Measurements from ENCODE around the gene FOXL3. TPM values are rescaled to one million over a fixed set of nuclear protein-coding genes. Genes with fewer than 3 reads are reported as not detected.
"Not testable (repeated sequence)": the region's sequence is repeated elsewhere in the genome, so short reads cannot be mapped to it uniquely, and the experiment has no call there.

FOXL3 gene
- total RNA-seq, 6 experiments from 2014 or later = not detected

DNA sequence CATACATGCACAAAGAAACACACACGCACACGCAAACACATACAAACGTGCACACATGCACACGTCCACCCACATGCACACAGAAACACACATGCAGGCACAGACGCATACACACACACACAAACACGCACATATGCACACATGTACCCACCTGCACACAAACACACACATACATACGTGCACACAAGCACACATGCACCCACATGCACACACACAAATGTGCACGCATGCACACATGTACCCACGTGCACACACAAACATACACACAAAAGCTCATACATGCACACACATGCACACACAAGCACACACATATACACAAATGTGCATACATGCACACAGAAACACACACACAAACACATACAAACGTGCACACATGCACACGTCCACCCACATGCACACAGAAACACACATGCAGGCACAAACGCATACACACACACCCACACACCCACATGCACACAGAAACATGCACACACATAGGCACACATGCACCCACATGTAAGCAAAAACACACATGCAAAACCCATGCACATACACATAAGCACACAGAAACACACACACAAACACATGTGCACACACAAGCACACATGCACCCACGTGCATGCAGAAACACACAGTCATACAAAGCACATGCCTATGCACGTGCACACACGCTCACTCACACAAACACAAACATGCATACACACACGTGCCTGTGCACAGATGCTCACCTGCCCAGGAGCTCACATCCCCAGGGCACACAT lies 44.8 kb downstream of the FOXL3 start:
- H3K36me3 ChIP-seq = no peaks in the 10 kb centered on the region
- DNase-seq = no peak
- H3K27me3 ChIP-seq = no peaks in the 10 kb centered on the region
- intact Hi-C loops (cut with DNase I) = no loop called here
- H3K4me1 ChIP-seq = peaks cover 0 to 19% (median 4%) of the 10 kb centered on the region in 4 donors
- H3K27ac ChIP-seq = no peak overlapping the region
- WGBS (ENCODE audit: insufficient coverage, low coverage, low lambda C conversion rate, missing lambda C conversion rate) = 71% methylated on average over 5 of the region's 16 CpGs
- TF ChIP-seq POLR2A (IDR thresholded peaks at IDR 0.05) = no peak
- TF ChIP-seq, protein P1, sequence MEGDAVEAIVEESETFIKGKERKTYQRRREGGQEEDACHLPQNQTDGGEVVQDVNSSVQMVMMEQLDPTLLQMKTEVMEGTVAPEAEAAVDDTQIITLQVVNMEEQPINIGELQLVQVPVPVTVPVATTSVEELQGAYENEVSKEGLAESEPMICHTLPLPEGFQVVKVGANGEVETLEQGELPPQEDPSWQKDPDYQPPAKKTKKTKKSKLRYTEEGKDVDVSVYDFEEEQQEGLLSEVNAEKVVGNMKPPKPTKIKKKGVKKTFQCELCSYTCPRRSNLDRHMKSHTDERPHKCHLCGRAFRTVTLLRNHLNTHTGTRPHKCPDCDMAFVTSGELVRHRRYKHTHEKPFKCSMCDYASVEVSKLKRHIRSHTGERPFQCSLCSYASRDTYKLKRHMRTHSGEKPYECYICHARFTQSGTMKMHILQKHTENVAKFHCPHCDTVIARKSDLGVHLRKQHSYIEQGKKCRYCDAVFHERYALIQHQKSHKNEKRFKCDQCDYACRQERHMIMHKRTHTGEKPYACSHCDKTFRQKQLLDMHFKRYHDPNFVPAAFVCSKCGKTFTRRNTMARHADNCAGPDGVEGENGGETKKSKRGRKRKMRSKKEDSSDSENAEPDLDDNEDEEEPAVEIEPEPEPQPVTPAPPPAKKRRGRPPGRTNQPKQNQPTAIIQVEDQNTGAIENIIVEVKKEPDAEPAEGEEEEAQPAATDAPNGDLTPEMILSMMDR (IDR thresholded peaks at IDR 0.05) = no peak
- no peak overlapping the region for H3K4me3 ChIP-seq
- no peaks in the 10 kb centered on the region for H3K9me3 ChIP-seq
- no peak for ATAC-seq

DNA sequence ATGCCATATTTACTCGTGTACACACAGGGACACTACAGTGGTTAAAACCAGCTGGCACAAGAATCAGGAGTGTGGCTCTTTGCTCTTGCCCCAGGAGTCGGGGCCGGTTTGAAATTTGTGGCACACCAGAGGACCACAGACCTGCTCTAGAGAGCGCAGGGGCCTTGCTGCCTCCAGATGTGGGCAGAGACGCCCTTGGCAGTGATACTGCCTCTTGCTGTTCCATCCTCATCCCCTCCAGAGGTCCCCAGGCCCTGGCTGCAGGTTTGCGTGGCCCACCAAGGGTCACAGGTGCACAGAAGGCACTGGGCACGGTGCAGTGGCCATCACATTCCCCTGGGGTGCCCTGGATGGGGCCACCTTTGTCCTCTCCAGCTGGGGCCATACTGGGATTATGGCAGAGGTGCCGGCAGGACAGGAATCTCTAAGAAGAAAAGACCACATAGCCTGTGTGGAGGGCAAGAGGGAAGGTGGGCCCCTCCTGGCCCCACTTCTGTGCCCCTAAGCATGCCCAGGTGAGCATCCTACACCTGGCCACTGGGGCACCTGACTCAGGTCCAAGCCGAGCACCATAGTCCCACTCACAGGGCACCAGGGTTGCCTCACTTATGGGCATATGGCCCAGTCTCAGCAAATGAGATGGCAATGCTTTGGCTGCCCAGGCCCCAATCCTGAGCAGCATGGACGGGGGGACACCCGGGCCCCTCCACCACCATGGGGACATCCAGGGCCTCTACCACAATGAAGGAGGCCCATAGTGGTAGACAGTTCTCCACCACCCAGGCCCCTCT lies 45.6 kb downstream of the FOXL3 start:
- no peak for DNase-seq
- H3K4me3 ChIP-seq = no peak overlapping the region
- TF ChIP-seq, protein P1 (IDR thresholded peaks at IDR 0.05) = no peak
- TF ChIP-seq POLR2A (IDR thresholded peaks at IDR 0.05) = no peak
- H3K27ac ChIP-seq = no peak overlapping the region
- no peak for ATAC-seq
- H3K36me3 ChIP-seq = no peaks in the 10 kb centered on the region
- H3K4me1 ChIP-seq = peaks cover 0 to 19% (median 4%) of the 10 kb centered on the region in 4 donors
- no CpG with 5 or more reads among the region's 11 CpGs for WGBS (ENCODE audit: insufficient coverage, low coverage, low lambda C conversion rate, missing lambda C conversion rate)
- intact Hi-C loops (cut with DNase I) = no loop called here
- H3K9me3 ChIP-seq = no peaks in the 10 kb centered on the region
- no peaks in the 10 kb centered on the region for H3K27me3 ChIP-seq

DNA sequence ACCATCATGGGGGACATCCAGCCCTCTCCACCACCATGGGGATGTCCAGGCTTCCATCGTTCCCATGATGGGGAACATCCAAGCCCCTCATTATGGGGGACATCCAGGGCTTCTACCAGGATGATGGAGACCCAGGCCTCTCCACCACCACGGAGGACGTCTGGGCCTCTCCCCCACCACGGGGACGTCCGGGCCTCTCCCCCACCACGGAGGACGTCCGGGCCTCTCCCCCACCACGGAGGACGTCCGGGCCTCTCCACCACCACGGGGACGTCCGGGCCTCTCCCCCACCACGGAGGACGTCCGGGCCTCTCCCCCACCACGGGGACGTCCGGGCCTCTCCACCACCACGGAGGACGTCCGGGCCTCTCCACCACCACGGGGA lies 46.2 kb downstream of the FOXL3 start:
- intact Hi-C loops (cut with DNase I); H3K27ac ChIP-seq; DNase-seq; H3K9me3 ChIP-seq; ATAC-seq; H3K4me3 ChIP-seq; H3K36me3 ChIP-seq; H3K27me3 ChIP-seq: not testable (repeated sequence)
- 97% methylated on average over 10 of the region's 25 CpGs for WGBS (ENCODE audit: insufficient coverage, low coverage, low lambda C conversion rate, missing lambda C conversion rate)
- H3K4me1 ChIP-seq = peaks cover 0 to 19% (median 4%) of the 10 kb centered on the region in 4 donors

DNA sequence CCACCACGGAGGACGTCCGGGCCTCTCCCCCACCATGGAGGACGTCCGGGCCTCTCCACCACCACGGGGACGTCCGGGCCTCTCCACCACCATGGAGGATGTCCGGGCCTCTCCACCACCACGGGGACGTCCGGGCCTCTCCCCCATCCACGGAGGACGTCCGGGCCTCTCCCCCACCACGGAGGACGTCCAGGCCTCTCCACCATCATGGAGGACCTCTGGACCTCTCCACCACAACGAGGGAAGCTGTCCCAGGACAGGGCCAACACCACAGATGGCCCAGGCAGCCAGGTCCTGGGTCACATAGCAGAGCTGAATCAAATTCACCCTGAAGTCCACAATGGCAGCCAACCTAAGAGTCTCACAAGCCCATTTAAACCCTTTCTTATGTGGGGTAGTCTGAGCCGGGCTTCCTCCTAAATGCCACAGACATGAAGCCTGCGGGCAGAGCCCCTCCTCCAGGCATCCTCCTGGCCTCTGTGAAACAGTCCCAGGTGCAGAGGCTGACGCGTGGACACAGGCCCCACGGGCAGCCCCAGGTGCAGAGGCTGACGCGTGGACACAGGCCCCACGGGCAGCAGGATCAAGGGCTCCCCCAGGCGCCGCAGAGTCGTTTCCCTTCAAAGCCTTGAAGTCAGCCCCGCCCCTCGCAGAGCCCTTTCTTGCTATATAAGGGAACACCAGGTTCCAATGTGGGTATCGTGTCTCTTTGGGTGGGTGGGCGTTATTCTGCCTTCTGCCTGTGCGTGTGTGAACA lies 47.0 kb downstream of the FOXL3 start:
- no peaks in the 10 kb centered on the region for H3K27me3 ChIP-seq
- no peak overlapping the region for H3K27ac ChIP-seq
- TF ChIP-seq, protein P1 (IDR thresholded peaks at IDR 0.05) = no peak
- TF ChIP-seq POLR2A (IDR thresholded peaks at IDR 0.05) = no peak
- no peaks in the 10 kb centered on the region for H3K9me3 ChIP-seq
- intact Hi-C loops (cut with DNase I) = no loop called here
- H3K36me3 ChIP-seq = no peaks in the 10 kb centered on the region
- no peak for ATAC-seq
- WGBS (ENCODE audit: insufficient coverage, low coverage, low lambda C conversion rate, missing lambda C conversion rate) = 69% methylated on average over 3 of the region's 34 CpGs
- no peak overlapping the region for H3K4me3 ChIP-seq
- no peak for DNase-seq
- H3K4me1 ChIP-seq = peaks cover 0 to 21% (median 7%) of the 10 kb centered on the region in 4 donors

All from right lobe of liver (tissue), 6 donors.